Measurements from ENCODE around the gene WNT3A.

Gene WNT3A

DNA sequence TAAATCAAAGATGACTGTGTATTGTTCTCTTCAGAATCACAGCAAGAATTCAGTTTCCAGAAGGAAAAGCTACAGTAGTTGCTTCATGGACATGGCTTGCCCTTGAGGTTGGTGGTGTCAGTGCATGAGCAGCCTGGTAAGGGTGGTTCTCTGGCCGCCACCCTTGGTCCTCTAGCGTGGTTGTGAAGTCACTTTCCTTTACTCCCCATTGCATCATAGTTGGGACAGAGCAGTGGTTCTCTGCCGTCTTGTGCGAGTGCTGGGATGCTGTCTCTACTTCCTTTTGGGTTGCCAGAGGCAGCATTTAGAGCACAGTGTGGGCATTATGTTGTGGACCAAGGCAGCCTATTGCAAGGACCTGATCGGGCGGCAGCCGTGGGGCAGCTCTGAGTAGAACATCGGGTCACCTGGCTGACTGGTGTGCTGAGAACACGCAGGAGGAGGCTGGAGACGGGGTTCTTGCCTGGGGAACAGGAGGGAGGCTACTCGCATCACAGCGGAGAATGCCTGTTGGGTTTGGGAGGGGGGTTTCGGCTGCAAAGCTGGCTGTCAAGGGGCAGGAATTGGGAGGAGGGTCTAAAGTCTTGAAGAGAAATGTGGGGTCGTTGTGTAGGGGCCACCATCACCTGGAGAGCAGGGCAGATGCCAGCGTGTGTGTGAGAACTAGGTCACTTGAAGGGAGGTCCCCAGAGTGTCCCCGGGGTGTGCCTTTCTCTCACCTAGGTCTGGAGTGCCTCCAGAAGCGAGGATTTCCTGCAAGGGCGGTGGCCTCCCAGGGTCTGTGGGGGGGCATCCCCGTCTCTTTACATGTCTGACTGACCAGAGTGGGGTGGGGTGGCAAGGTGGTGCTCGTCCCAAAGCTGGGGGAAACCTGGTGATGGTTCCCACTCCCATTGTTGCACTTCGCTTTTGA, 82.0 kb downstream of the WNT3A start:
- no peak for DNase-seq

DNA sequence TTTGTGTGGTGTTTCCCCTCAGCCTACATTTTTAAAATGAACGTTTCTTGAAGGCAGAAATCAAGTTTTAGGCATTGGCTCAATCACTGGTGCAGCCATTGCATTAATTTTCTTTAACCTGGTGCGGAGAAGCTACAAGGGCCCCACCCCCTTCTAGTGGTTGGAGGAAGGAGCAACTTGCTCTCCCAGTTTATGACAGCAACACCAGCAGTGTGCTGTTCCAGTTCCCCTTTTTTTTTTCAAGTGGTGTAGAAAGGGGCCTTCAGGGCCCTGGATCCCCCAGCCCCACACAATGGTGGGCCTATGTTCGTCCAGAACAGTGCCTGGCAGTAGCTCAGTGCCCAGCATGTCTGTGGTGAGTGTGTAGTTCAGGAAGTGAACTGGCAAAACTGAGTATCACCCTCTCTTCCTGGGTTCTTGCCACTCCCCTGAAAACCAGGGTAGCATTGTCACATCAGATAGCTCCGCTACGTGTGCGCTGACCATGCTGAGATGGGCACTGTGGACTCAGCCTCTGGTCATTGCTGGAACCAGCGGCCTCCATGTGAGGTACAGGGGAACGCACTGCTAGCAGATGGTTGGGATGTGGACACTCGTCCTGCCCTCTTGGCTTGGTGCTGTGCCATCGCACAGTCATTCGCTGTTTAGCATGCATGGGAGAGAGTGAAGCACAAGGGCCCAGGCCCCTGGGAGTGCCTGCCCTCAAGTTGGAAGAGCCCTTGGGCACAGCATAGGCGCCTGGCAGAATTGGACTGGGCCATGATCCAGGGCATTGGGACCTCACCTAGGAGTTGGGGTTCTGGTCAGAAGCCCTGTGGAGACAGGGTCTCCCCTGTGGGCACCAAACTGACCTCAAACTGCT, 83.0 kb downstream of the WNT3A start:
- DNase-seq, result no peak

DNA sequence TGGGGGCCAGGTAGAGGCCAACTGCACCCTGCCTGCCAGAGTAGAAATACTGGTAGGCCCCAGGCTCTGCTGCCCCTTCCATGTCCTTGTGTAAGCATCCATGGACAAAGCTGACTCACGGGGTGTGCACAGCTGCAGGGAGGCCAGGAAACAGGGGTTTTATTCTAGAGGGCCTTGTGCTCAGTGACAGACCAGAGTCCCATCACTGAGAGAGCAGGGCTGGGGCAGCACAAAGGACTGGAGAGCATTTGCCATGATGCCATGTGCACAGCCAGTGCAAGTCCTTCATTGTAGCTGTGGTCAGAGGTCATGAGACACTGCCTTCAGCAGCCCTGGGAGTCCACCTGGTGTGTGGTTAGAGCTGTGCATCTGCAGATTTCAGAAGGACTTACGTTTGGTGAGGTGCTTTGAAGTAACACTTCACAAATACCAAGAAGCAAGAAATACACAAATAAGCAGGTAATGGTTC, 83.8 kb downstream of the WNT3A start:
- DNase-seq, result no peak

DNA sequence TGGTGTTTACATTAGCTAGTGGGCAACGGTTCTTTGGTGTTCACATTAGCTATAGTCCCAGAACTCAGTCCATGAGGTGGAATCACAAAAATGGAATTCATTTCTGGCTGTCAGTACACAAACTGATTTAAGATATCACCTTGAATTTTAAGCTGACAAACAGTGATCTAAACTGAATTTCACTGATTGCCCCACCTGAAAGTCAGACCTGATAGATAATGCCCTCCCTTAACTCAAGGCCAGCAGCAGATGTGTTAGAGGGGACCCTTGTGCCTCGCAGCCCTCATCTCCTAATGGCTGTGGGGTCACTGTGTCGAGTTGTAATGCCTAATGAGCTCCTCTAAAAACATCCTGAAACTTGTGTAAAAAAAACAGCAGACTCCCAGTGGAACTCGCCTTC, 84.3 kb downstream of the WNT3A start:
- no peak for DNase-seq

DNA sequence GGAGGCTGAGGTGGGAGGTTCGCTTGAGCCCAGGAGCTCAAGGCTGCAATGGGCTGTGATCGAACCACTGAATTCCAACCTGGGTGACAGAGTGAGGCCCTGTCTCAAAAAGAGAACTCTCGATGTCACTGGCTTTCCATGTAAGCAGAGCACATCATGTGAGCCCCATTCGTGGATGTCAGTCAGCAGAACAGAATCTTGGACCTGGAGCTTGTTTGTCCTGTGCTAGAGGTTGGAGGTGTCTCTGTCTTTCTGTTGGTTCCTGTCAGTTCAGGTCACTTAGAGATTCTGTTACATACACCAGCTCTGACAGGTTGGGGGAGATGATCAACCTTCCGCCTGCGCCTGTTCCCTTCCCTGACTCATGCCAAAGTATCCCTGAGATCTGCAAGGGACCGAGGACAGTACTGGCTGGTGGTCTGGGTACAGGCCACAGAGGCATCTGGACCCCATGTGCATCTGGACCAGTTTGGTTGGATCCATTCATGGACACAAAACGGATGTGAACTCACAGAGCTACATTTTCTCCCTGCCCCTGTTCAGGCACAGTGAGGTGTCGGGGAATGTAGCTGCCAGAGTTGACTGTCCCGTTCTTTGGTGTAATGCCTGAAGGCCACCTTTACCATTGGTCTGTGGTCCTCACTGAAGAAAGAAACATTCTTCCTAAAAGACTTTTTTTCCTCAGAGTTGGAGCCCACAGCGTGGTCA, 85.7 kb downstream of the WNT3A start:
- no peak for DNase-seq

- no peak for DNase-seq
Observed at GRCh38 chr1:228093050-228093906, 86.5 kb downstream of the WNT3A start.

GRCh38 chr1:228094432-228095016, 87.7 kb downstream of the WNT3A start:
- no peak for DNase-seq

- DNase-seq, result no peak
Observed at GRCh38 chr1:228095161-228095560, 88.4 kb downstream of the WNT3A start.

DNA sequence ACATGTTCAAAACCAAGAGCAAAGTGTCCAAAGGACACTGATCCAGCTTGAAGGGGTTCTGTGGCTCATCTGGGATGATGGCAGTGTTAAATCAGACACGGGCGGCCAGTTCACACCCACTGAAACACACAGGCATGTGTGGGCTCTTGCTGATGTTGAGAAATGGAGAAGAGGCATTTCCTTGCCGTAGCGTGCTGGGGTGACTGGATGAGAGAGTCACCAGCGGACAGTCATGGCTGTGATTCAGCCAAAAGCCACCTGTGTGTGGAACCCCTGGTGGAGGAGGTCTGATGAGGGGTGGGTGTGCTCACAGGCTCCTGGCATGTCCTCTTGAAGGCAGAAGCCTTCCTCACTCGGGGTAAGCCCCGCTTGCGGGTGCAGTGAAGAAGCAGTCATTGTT, 89.1 kb downstream of the WNT3A start:
- DNase-seq, result no peak

- no peak for DNase-seq
Observed at GRCh38 chr1:228096416-228097332, 89.9 kb downstream of the WNT3A start.

DNA sequence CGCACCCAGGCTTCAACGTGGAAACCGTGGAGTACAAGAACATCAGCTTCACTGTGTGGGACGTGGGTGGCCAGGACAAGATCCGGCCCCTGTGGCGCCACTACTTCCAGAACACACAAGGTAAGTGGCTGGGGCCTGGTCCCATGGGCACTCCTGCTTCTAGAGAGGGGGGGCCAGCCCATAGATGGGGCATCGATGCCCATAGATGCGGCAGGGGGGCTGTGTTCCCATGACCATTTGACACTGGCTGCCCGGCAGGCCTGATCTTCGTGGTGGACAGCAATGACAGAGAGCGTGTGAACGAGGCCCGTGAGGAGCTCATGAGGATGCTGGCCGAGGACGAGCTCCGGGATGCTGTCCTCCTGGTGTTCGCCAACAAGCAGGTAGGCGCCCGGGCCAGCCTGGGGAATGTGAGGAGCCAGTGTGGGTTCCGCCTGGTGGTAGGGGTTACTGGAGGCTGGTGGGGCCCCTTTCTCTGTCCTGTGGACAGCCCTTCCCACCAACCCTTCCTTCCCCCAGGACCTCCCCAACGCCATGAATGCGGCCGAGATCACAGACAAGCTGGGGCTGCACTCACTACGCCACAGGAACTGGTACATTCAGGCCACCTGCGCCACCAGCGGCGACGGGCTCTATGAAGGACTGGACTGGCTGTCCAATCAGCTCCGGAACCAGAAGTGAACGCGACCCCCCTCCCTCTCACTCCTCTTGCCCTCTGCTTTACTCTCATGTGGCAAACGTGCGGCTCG, 90.7 kb downstream of the WNT3A start:
- no peak for DNase-seq

- DNase-seq, result no peak
Observed at GRCh38 chr1:228098323-228098931, 91.6 kb downstream of the WNT3A start.

GRCh38 chr1:228099331-228099732, 92.5 kb downstream of the WNT3A start:
- DNase-seq, result no peak

DNA sequence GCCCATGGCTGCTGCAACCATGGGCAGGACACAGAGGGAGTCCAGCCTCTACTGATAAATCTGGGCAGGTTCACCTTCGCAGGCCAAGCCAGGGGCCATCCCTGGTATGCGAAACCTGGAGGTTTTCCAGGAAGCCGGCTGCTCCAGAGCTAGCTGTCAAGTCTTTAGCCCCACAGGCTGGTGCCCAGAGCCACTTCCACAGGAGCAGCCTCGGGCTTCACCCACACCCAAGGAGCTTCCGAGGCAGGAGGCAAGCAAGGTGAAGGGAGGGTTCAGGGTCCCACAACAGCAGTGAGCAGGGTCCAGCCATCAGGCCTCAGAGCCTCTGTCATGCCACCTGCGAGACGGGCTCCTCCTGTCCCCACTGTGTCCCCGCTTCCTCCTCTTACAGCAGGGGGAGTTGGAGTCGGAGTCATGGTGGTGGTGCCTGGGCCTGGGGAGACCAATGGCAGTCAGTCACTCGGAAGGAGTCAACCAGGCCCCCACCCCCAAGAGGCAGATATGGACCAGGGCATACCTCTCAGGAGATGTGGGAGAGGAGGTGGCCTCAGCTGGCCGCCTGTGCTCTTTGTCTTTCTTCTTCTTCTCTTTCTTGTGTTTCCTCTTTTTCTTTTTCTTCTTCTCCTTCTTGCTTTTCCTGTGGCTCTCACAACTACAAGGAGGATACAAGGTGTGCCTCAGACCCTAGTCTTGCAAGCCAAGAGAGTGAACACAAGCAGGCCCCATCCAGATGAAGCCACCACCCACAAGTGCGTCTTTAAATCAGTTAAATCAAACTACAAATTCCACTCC, 94.2 kb downstream of the WNT3A start:
- DNase-seq, result no peak

DNA sequence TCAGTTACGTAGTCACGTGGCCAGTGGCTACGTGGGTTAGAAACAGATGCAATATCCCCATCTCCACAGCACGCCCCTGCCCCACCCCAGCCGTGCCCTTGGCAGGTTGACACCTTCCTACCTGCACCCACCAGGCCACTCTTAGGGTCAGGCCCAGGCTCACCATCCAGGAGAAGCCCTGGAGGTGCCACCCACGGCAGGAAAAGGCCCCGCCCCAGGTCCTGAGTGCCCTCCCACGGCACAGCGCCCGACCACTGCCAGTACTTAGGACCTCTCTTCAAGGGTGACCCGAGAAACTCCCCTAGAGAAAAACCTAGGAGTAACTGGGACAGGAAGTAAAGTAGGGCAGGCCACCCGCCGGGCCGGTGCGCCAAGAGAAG, 94.8 kb downstream of the WNT3A start:
- no peak for DNase-seq

GRCh38 chr1:228101994-228102790, 95.4 kb downstream of the WNT3A start:
- peak in 1 of 2 experiments; percentile 9 for DNase-seq

GRCh38 chr1:228102791-228103620, 96.2 kb downstream of the WNT3A start, which contains the start of gene C1orf35:
C1orf35 (minus strand) TSS chr1:228103325; CDS start chr1:228103227, 98 bp downstream.
- peak; percentile 91 to 94 for DNase-seq
